Stimulated activated CD8-positive, alpha-beta memory T cell treated with anti-CD3 and anti-CD28 coated beads, Interleukin-7, amount 100 ng/mL, for 48 hours (primary cell): ENCODE data around the gene RDH16.
"Not testable (repeated sequence)": the region's sequence is repeated elsewhere in the genome, so short reads cannot be mapped to it uniquely, and the experiment has no call there.

ENCODE experiments used
- DNase-seq, 2 donors: peaks; one replicate each; pipeline ENCODE4 v3.0.0-alpha.2; 2020; ENCODE audit warnings: low read depth in 1 of 2; ENCODE audit errors: extremely low read depth in 1 of 2

Gene RDH16

GRCh38 chr12:56989861-56990610 lies 32.6 kb upstream of the RDH16 start:
- no peak for DNase-seq

- DNase-seq, result no peak
These were observed 30.9 kb upstream of the RDH16 start for GRCh38 chr12:56988207-56988739.

- DNase-seq, result peak; percentile 33 to 37
These were observed 30.2 kb upstream of the RDH16 start for GRCh38 chr12:56987551-56988053.

- DNase-seq, result no peak
These were observed 29.6 kb upstream of the RDH16 start for GRCh38 chr12:56987011-56987410.

- peak in 1 of 2 donors; percentile 18 for DNase-seq
These were observed 28.3 kb upstream of the RDH16 start for GRCh38 chr12:56985714-56986113.

GRCh38 chr12:56983386-56983785 lies 26.0 kb upstream of the RDH16 start:
- no peak for DNase-seq

GRCh38 chr12:56982578-56983236 lies 25.3 kb upstream of the RDH16 start:
- DNase-seq, result not testable (repeated sequence)

GRCh38 chr12:56980941-56981530 lies 23.6 kb upstream of the RDH16 start:
- no peak for DNase-seq

GRCh38 chr12:56980268-56980667 lies 22.9 kb upstream of the RDH16 start:
- DNase-seq, result no peak

- DNase-seq, result no peak
These were observed 22.2 kb upstream of the RDH16 start for GRCh38 chr12:56979628-56980027.

- no peak for DNase-seq
These were observed 21.2 kb upstream of the RDH16 start for GRCh38 chr12:56978397-56979138.

GRCh38 chr12:56977361-56977760 lies 20.0 kb upstream of the RDH16 start:
- DNase-seq, result not testable (repeated sequence)

GRCh38 chr12:56974224-56974623 lies 16.8 kb upstream of the RDH16 start:
- DNase-seq, result not testable (repeated sequence)

- DNase-seq, result not testable (repeated sequence)
These were observed 11.5 kb upstream of the RDH16 start for GRCh38 chr12:56968910-56969309.

GRCh38 chr12:56965997-56966642 lies 8.7 kb upstream of the RDH16 start:
- not testable (repeated sequence) for DNase-seq

GRCh38 chr12:56965124-56965523 lies 7.7 kb upstream of the RDH16 start:
- DNase-seq, result not testable (repeated sequence)

GRCh38 chr12:56963557-56963956 lies 6.1 kb upstream of the RDH16 start:
- not testable (repeated sequence) for DNase-seq

- DNase-seq, result not testable (repeated sequence)
These were observed 4.8 kb upstream of the RDH16 start for GRCh38 chr12:56962247-56962646.

GRCh38 chr12:56958422-56958821 lies 1.0 kb upstream of the RDH16 start:
- DNase-seq, result no peak

GRCh38 chr12:56955631-56956256 lies 1.7 kb downstream of the RDH16 start:
- DNase-seq, result no peak
